EH (cell line): ENCODE results near the gene SPATA13.

Experiments used
- DNase-seq: peaks from one replicate; pipeline ENCODE4 v3.0.0-alpha.2; 2015; ENCODE audit warnings: low read depth

The SPATA13 gene

DNA sequence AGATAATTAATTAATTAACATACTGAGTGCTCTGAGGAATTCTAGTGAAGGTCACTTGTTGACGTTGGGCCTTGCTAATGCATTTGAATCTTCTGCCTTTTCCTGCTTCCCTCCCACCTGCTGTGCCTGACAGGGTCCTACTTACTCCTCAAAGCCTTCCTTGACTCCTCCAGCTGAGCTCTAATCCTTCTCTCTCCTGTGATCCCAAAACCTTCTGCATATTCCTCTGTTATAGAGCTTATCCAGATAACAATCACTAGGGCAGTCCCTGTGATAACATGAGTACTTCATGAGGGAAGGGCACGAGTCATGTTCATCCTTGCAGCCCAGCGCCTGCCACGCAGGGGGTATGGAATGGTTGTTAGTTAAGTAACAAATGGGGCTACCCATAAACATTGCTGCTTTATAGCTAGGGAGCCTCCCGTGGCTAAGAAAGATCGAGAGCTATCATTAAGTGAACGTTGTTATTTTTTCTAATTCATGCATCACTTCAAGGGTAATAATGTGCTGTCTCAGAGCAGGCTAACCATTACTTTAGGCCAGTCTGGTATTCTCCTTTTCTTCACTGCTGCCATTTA lies 19.1 kb upstream of the SPATA13 start:
- DNase-seq = peak; percentile 63

GRCh38 chr13:24142453-24142852 lies 18.1 kb upstream of the SPATA13 start:
- DNase-seq = no peak

GRCh38 chr13:24142886-24143285 lies 17.6 kb upstream of the SPATA13 start:
- DNase-seq = no peak

DNA sequence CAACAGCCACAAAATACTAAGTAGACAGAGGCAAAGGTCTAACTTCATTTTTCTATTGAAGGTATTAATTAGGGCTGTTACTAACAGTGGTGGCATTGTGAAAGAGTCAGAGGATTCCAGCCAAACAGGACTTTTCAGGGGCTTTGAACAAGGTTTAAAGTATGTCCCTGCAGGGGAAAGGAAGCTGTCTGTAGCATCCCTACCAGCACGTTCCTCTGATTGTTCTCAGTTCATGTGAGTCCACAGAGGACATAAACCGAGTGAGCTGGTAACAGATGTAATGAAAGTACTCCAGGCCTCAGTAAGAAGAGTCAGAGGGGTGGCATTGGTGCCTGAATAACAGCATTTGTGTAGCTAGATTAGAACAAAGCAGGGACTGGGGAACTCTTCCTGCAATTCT lies 15.3 kb upstream of the SPATA13 start:
- DNase-seq = peak; percentile 68

DNA sequence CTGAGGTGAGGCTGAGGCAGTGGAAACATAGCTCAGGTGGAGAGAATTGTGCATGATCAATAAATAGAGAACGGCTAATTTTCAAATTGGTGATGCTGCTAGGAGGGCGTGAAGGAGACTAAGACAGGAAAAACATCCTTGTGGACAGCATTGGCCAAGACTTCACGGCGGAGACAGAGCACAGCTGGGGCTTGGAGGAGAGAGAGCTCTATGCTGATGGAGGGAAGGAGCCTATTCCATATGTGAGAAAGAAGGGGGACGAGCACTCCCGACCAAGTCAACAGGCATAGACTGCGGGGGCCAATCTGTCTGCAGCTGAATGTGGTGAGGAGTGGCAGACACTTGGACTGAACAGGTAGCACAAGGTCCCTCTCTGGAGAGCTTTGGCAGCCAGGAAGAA lies 14.8 kb upstream of the SPATA13 start:
- DNase-seq = no peak

- peak; percentile 80 for DNase-seq
These were observed 13.5 kb upstream of the SPATA13 start for GRCh38 chr13:24146961-24147569.

GRCh38 chr13:24147570-24147963 lies 13.0 kb upstream of the SPATA13 start:
- DNase-seq = no peak

DNA sequence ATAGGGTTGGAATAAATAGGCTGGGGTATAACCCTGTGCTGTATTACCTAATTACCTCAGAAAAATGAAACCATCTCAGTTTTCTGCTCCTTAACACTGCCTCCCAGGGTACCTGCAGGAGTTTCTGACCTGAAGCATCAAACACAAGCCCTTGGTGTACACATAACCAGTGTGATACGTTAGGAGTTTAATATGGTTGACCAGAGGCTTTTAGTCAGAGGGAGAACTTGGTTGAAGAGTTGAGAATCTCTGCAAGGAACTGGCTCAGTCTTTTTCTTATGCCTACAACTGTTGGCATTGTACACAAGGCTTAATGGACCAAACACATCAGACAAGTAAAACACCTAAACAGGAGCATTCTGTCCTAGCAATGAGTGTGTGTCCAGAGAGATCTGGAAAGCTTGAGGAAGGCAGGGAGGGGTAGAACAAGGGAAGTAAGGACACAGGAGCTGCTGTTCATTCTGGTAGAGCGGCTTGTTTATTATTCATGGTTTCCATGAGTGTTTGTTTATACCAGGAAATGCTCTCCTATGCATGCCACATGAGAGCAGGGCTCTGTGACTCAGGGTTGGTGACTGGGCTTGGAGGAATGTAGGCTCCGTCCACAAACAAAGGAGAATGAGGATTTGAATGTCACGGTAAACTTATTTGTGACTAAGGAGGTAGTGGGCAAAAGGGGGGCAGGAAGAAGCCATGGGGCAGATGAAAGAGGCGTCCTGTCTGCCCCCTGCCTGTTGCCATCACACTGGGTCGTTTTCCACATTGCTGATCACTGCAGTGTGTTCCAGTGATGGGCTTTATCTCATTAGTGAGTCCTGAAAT lies 11.9 kb upstream of the SPATA13 start:
- peak; percentile 98 for DNase-seq

GRCh38 chr13:24149246-24150032 lies 11.1 kb upstream of the SPATA13 start:
- DNase-seq = peak; percentile 50

GRCh38 chr13:24150572-24150971 lies 9.9 kb upstream of the SPATA13 start:
- no peak for DNase-seq

- no peak for DNase-seq
These were observed 8.7 kb upstream of the SPATA13 start for GRCh38 chr13:24151864-24152263.

- DNase-seq = no peak
These were observed 8.0 kb upstream of the SPATA13 start for GRCh38 chr13:24152292-24153214.

GRCh38 chr13:24153347-24153746 lies 7.2 kb upstream of the SPATA13 start:
- no peak for DNase-seq

DNA sequence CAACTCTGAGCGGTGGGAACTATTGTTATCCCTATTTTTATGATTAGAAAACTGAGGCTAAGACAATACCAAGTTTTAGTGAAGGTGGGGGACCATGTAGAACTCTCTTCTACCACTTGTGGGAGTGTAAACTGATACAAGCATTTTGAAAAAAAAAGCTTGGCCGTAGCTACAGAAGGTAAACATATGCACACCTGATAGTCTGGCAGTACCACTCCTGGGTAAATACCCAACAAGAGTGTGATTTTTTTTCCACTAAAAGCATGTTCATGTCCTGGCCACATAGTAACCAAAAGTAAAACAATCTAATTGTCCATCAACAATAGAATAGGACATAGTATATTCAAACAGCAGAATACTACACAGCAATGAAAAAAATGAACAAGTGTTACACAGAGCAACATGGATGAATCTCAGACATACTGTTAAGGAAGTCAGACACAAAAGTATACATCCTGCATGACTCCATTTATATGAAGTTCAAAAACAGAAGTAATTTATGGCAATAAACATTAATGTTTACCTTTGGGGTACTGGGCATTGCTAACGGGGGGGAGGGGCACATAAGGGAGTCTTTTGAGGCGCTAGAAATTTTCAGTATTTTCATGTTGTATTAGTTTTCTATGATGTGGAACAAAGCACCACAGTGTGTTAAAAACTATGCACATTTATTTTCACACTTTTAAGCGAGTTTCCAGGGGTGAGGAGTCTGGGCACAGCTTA lies 6.4 kb upstream of the SPATA13 start:
- no peak for DNase-seq

DNA sequence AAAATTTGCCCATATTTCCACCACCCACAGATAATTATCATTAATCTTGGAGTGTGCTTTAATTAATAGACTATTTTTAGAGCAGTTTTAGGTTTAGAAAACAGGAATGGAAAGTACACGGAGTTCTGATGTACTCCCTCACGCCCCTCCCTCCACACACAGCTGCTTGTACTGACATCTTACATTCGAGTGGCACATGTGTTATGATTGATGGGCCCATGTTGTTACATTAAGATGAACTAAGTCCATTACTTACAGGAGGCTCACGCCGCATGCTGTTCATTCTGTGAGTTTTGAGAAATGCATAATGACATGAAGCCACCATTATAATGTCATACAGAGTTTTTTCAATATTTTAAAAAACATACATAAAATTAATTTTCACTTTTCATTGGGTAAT lies 1.2 kb upstream of the SPATA13 start:
- no peak for DNase-seq

- peak; percentile 44 for DNase-seq
These were observed 673 bp downstream of the SPATA13 start for GRCh38 chr13:24161010-24161775.

DNA sequence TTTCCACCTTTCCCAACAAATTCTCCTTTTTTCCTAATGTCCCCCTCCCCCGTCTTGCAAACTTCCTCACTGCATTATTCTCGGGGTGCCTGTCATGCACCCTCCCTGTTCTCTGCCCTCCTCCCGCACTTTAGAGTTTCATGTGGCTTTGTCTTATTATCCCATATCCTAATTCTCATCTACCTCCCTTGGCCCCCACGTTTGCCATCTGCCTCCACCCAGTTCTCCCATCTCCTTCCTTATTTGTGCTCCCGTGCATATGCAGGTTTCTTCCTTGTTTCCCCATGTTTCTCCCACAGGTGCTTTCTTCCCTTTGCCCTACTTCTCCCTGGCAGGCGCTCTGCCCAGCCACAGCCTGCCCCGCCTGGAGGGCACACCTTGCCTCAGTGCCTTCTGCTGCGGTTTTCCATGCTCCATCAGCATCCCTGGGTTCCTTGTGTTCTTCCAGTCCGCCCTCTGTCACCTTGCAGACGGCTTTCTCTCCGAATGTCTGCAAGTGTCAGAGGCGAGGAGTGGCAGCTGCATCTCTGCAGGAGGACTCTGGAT lies 1.5 kb downstream of the SPATA13 start:
- no peak for DNase-seq

DNA sequence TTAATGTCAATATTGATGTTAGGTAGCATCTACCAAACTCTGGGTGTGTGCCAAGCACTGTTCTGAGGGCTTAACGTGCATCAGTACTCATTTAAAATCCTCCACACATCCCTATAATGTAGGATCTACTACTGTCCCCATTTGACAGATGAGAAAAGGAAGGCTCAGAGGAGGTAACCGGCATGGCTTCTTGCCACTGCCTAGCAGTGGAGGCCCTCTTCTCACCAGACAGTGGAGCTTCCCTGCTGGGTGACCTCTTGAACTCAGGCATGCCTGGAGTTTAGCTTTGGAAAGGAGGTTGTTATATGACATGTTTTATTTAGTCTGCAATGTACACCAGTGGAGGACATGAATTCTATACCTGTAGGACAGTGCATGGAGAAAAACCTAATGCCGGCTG lies 2.1 kb downstream of the SPATA13 start:
- no peak for DNase-seq

DNA sequence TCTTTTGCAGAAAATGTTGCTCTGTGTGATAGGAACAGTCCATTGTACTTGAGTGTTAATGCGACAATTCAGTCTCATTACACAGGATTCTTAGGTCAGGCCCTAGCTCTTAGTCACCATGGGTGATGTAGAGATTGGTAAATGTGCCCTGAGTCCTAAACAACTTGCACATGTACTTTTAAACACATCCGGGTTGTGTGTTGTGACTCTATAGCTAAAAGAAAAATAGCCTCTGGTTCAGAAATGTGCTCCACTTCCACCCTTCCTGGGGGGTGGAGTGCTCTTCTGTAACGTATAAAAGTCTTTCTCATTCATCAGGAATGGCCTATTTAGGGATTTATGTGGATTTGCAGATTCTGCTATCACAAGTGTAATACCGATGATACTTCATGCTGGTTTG lies 5.2 kb downstream of the SPATA13 start:
- DNase-seq = peak; percentile 94

- peak; percentile 23 for DNase-seq
These were observed 6.0 kb downstream of the SPATA13 start for GRCh38 chr13:24166561-24166960.
